NCI-H1694 treated with DMSO at 0.1 percent for 48 hours (cell line): Measurements from ENCODE around the gene IL17RD.

Source experiments
- DNase-seq: peaks from one replicate; lab custom pipeline; 2025; lab: John Stamatoyannopoulos, UW

IL17RD gene

DNA sequence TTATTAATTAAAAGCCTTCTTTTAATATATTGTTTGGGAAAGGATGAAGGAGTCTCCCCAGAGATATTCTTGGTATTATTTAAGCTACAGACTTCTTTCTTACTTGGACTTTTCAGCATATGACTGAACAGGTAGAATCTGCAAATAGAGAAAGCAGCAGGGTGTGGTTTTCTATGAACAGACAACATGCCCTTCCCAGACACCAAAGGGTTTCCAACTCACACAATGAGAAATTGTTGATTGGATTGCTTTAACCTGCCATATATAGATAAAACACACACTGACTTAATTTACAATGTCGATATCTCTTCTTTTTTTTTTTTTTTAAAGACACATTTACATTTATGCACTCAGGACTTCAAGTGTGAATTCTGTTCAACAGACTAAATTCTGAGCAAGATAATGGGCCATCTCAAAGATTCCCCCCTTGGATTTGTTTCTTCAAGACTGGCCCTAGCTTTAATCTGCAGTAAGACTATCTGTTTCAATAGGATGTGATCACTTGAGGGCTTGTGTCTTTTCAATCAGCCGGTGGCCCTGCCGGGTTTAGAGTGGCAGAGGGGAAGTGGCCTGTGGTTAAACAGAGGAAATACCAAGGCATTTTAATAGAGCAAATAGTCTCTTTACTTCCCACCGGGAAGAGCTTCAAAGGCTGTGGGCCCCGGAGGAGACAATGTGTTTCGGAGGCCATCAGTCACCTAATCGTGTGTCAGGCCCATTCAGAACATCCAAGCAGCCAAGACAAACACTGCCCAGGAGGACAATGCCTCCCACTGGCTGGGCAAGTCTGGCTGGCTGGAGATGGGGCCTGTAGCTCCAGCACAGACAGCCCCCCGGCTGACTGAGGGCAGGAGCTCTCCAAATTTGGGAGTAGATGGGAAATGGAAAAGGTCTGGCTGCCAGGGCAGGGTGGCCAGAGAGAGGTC is 6.1 kb downstream of the IL17RD start:
- no peak for DNase-seq

GRCh38 chr3:57158325-57158724 is 6.8 kb downstream of the IL17RD start:
- DNase-seq = no peak

GRCh38 chr3:57157545-57157944 is 7.6 kb downstream of the IL17RD start:
- DNase-seq = no peak

DNA sequence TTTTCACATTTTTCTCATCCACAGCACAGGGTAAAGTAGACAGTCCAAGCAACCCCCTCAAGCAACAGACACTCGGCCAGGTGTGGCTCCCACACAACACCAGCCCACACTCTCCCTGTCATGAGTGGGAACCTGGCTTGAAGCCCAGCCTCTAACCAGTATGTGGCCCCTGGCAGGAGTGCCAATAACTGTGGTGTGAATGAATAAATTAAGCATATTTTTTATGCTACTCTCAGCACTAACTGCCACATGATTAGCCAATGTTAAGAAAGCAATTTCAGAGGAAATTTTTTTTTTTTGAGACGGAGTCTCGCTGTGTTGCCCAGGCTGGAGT is 9.9 kb downstream of the IL17RD start:
- no peak for DNase-seq

DNA sequence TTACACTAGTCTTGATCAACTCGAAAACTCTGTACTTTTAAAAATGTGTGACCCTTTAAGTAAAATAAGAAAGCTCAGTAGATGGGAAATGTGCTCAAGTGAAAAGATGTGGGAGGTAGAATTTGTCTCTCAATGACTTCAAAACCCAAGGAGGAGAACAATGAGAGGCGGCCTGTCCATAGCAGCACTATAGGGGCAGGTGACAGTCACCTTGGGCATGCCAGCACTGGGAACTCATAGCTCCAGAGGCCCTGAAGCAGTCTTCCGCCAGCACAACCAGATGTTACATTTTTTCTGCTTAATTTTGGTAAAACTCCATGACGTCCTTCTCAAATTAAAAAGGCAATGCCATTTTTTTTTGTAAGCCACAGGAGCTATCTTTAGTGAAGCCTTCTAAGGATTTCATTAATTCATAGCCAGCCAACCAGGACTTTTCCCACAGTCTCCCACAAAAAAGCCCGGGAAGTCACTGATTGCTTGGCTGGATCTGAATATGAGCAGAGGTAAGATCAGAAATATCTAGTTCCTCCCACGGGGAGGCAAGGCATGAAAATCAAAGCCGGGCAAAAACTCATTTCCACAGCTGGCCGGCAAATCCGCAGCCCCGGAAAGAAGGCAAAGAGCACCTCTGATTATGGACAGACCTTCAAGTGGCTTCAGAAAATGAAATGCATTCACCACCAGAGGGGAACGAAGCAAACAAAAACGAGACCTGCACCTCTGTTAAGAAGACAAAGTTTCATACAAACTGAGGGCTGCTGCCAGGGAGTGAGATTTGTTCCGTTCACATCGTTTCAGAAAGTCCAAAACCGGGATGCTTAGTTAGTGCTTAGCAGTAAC is 10.5 kb downstream of the IL17RD start:
- no peak for DNase-seq

GRCh38 chr3:57152151-57153143 is 12.7 kb downstream of the IL17RD start:
- DNase-seq = no peak

GRCh38 chr3:57151749-57152148 is 13.4 kb downstream of the IL17RD start:
- DNase-seq = no peak

- no peak for DNase-seq
Measured at GRCh38 chr3:57151021-57151449, 14.1 kb downstream of the IL17RD start.

- DNase-seq = no peak
Measured at GRCh38 chr3:57150113-57150581, 15.0 kb downstream of the IL17RD start.

- DNase-seq = no peak
Measured at GRCh38 chr3:57147071-57147470, 18.1 kb downstream of the IL17RD start.

- no peak for DNase-seq
Measured at GRCh38 chr3:57145852-57146251, 19.3 kb downstream of the IL17RD start.

DNA sequence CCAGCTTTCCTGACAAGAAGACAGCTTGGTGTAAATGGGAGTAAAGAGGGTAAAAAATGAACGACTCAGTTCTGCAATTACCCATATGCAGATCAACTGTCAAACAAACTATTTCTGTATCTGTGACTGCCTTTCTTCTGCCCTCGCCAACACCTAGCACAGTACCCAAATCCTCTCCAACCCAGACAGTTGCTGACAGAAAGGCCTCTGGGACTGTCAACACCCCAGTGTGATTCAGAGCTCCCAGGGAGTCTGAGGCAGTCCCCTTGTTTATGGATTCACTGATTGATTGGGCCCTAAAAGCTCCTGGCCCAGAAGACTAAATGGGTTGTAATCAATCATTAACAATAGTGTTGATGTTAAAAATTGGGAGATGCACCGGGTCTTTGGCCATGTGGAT is 20.2 kb downstream of the IL17RD start:
- DNase-seq = no peak

DNA sequence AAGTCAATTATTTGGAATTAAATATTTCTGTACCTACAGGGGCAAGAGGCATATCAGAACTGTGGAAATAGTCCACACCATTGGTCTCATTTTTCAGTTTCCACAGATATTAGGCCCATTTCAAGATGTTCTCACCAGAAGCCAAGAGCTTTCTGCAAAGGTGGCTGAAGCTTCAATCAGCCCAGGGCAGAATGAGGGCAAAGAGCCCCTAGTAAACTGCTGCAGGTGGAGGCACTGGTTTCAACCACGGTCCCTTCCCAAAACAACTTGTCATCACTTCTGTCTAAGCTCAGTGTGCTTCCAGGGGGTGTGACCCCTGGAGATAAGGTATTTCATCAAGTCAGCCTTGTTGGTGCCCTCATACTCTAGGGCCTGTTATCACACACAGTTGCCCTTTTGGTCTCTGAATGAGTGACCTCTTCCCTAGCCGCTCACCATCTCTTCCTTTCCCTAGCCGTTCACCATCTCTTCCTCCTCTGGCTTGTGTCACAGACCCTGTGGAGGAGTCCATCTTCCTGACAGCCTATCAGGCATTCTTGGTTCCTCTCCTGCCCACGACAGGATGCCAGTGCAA is 21.2 kb downstream of the IL17RD start:
- no peak for DNase-seq

DNA sequence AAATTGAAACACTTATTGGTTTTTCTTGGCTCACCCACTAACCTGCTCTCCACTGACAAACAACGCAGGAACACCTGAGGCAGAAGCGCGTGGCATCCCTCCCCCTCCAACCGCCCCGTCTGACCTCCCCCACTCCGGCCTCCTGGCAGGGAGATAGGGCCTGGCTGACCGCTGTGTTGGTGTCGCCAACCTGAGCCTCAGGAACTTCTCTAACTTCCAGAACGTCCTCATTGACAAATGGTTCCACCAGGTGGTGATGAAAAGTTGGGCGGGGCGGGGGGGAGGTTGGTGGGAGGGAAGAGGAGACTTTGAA is 22.8 kb downstream of the IL17RD start:
- no peak for DNase-seq

DNA sequence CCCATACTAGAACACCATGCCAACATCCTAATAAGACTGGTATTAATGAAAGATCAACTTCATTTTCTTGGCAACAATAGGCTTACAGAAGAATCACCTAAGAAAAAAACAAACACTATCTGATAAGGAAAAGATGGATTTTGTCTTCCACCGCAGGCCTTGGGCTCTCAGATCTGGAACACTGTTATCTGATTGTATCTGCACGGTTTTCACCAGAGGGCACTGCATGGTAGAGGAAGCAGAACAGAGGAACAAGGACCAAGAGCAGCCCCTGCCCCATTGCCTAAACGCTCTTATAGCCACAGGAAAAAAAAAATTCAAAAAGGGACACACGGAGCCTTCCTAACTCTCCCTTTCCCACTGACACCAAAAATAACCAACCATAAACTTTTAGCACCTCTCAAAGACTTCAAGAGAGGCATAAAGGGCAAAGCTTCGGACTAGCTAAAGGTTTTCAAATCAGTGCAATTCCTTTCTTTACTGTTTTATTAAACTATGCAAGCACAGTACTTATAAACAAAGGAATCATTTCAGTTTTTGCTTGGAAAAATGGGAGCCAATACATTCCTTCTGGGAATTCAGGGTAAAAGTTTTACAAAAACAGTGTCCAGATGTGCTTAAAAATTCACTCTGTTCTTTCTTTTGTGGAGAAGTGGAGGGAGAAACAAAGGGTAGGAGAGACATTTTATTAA is 23.3 kb downstream of the IL17RD start:
- no peak for DNase-seq

GRCh38 chr3:57140894-57141293 is 24.3 kb downstream of the IL17RD start:
- DNase-seq = no peak

DNA sequence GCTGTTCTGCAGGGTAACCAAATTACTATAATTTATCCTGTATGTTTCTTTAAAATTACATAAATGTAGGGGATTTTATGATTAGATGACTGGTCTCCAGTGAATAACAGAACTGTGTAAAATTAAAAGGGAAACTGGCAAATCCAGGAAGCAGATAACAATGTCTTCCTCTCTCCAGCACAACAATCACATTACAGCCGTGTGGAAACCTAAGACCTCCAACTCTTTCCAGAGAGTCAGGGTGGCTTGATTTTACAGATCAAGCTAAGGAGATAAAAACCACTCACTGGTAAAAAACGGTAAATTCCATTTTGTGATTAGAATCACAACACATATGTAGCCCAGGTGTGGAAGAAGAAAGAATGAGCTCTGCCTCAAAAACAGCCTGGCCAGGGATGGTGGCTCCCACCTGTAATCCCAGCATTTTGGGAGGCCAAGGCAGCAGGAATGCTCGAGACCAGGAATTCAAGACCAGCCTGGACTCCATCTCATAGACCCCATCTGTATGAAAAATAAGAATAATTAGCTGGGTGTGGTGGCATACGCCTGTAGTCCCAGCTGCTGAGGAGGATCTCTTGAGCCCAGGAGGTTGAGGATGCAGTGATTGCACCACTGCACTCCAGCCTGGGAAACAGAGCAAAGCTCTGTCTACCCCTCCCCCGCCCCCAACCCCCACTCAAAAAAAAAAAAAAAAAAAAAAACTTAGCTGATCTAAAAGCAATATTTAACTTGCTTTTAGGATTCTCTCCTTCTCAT is 29.0 kb downstream of the IL17RD start:
- DNase-seq = no peak

DNA sequence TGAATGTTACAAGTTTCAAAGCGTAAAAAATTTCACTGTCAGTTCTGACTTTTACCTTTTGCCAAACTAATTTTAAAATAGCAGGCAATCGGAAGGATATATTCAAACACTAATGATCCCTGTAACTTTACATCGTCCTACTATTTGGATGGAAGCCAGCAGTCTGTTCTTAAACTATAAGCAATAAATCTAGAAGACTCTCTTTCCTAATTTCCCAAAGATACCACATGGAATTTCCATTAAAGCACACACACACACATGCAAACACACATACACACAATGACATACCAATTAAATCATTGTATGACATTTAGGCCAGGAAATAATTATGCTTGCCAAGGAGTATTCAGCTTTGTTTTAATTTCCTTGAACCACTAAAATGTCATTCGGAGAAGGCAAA is 32.0 kb downstream of the IL17RD start:
- DNase-seq = no peak

DNA sequence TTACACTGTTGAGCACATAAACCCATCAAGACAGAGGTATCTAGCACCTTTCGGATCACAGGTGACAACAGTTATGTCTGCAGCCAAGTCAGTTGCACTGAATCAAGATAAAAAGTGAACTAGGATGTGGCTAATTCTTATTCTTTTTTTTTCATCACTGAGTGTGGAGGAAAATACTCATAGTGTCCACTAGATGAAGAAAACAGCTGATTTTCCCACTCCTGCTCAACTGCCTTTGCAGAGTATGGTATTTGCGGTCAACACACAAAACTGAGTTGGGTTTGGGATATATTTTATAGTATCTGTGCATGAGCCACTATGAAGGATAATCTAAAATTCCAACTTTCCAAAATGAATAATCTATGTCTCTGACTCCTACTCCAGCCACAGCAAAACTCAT is 32.5 kb downstream of the IL17RD start:
- DNase-seq = no peak

GRCh38 chr3:57131210-57131588 is 34.0 kb downstream of the IL17RD start:
- DNase-seq = no peak
